GM08714 (cell line): ENCODE results near the gene HIGD1C.
"Not testable (repeated sequence)": the region's sequence is repeated elsewhere in the genome, so short reads cannot be mapped to it uniquely, and the experiment has no call there.

Source experiments
- H3K4me3 ChIP-seq: fragments of 200-500 bp; sonication (Bioruptor generic); 2 replicates; pipeline ENCODE4 v1.5.1; 2014; ENCODE audit warnings: mild to moderate bottlenecking, low read length, inconsistent platforms
- ZNF274 ChIP-seq: IDR thresholded peaks from 2 replicates; pipeline ENCODE4 v1.6.1; 2012; ENCODE audit warnings: mild to moderate bottlenecking, low read depth, low read length

The HIGD1C gene

GRCh38 chr12:51011955-51012354, 59.6 kb downstream of the HIGD1C start:
- no peak for TF ChIP-seq ZNF274
- H3K4me3 ChIP-seq: no peak overlapping the region

GRCh38 chr12:51012570-51013236, 60.4 kb downstream of the HIGD1C start:
- no peak for TF ChIP-seq ZNF274
- no peak overlapping the region for H3K4me3 ChIP-seq

- no peak for TF ChIP-seq ZNF274
- no peak overlapping the region for H3K4me3 ChIP-seq
Measured at GRCh38 chr12:51013441-51013840, 61.1 kb downstream of the HIGD1C start.

- H3K4me3 ChIP-seq: not testable (repeated sequence)
Measured at GRCh38 chr12:51014467-51014866, 62.1 kb downstream of the HIGD1C start.

- no peak for TF ChIP-seq ZNF274
Measured at GRCh38 chr12:51017452-51017851, 65.1 kb downstream of the HIGD1C start.

GRCh38 chr12:51018956-51019355, 66.6 kb downstream of the HIGD1C start:
- no peak for TF ChIP-seq ZNF274
- H3K4me3 ChIP-seq: no peak overlapping the region

More at GRCh38 chr12:51017452-51017851, 65.1 kb downstream of the HIGD1C start:
- no peak overlapping the region for H3K4me3 ChIP-seq

- H3K4me3 ChIP-seq: no peak overlapping the region
- TF ChIP-seq ZNF274: no peak
Measured at GRCh38 chr12:51019927-51020326, 67.6 kb downstream of the HIGD1C start.
